T-helper 17 cell (primary cell): ENCODE data around the gene TMEM271. TPM values are rescaled to one million over a fixed set of nuclear protein-coding genes. Genes with fewer than 3 reads are reported as not detected.
A peak's percentile ranks its signal among the peaks of the same experiment; 100 is the strongest.
"Not testable (repeated sequence)": the region's sequence is repeated elsewhere in the genome, so short reads cannot be mapped to it uniquely, and the experiment has no call there.

Experiments
- ATAC-seq: fragments of 150-1000 bp; cut with Tn5 transposase; 2 replicates; pipeline ENCODE4 v1.10.0; 2021; ENCODE audit warnings: mild to moderate bottlenecking, moderate library complexity
- DNase-seq, 3 donors: peaks; one replicate each; pipeline versions ENCODE4 v3.0.0 to v3.0.0-alpha.2; 2020 to 2021
- H3K9me3 ChIP-seq: one replicate; pipeline ENCODE4 v1.7.0; 2013; ENCODE audit warnings: low read length, mild to moderate bottlenecking; ENCODE audit not compliant: control insufficient read depth, poor library complexity, severe bottlenecking
- H3K27ac Mint-ChIP-seq: one replicate; pipeline ENCODE4 v1.8.0; 2022; ENCODE audit warnings: mild to moderate bottlenecking, moderate library complexity, mixed read lengths
- H3K27me3 Mint-ChIP-seq: one replicate; pipeline ENCODE4 v1.8.0; 2022; ENCODE audit warnings: mixed read lengths
- H3K36me3 Mint-ChIP-seq: one replicate; pipeline ENCODE4 v1.8.0; 2022; ENCODE audit warnings: low read depth, mixed read lengths
- H3K4me1 Mint-ChIP-seq: one replicate; pipeline ENCODE4 v1.8.0; 2022; ENCODE audit warnings: mild to moderate bottlenecking, mixed read lengths
- H3K4me3 Mint-ChIP-seq: one replicate; pipeline ENCODE4 v1.8.0; 2022; ENCODE audit warnings: mild to moderate bottlenecking, moderate library complexity, mixed read lengths
- total RNA-seq, 4 donors: library from RNA in 2 of 4; stranded (reverse) in 2 of 4; gene quantifications; one replicate each; pipeline ENCODE4 v1.2.3 and lab custom pipeline; 2022 to 2026

Gene TMEM271
- total RNA-seq, 2 donors from 2014 or later, result not detected

DNA sequence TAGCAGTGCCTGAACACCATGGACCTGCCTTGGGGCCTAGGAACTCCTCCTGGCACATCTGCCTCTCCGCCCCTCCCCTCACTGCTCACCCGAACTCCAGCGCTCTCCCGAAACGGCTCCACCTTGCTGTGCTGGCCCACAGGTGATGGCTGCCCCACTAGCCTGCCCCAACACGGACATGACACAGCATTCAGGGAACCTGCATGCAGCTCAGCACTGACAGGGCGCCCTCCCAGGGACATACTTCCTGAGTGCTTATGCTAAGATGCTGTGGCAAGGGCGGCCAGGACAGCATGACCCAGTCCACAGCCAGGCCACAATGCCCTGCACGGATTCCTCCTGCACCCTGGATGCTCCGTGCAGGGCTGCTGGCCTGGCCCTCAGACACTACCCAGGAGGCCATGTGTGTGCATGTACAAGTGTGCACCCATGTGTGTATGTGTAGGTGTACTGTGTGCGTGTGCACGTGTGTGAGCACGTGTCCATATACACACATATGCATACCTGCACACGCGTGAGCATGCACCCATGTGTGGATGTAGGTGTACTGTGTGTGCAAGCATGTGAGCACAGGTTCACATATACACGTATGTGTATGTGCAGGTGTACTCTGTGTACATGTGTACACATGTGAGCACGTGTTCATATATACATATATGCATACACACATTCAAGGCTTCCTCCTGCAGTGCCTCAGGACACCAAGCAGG, 6.0 kb downstream of the TMEM271 start:
- Mint-ChIP-seq H3K4me1 (no peaks in the 10 kb centered on the region), H3K27ac (no peak overlapping the region), H3K36me3 (no peaks in the 10 kb centered on the region), H3K4me3 (peak overlapping the region; percentile 28), H3K27me3 (peaks cover 49% of the 10 kb centered on the region)
- ATAC-seq (no peak), DNase-seq (no peak)
- H3K9me3 ChIP-seq, result no peaks in the 10 kb centered on the region

DNA sequence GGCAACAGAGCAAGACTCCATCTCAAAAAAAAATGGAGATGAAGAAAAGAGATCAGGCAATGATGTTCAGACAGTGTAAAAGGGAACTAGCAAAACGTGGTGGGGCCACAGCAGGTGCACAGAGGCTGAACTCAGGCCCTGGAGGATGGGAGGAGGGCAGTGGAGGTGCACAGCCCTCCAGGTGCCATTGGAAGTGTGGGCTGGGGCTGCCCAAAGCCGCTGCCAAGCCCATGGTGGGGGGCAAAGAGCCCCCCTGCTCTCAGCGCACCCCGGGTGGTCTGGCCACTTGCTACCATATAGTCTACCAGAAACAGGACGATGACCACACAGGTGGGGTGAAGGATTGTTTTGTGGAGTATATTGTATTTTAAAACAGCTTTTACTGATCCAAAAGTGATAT, 7.1 kb downstream of the TMEM271 start:
- no peaks in the 10 kb centered on the region for H3K36me3 Mint-ChIP-seq

DNA sequence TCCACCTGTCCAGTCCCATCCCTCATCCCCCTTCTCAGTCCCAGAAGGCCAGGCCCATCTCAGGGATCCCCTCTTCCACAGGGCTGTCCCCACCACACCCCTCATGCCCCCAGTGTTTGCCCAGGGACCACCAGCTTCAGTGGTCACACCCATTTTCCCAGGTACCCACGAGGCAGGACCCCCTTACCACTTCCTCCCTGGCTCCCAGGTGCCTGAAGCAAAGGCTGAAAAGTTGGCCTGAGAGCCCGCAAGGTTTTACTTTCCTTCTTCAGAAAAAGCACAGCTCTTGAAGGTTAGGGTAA, 7.8 kb downstream of the TMEM271 start:
- Mint-ChIP-seq H3K4me3 (no peak overlapping the region), H3K27me3 (peaks cover 37% of the 10 kb centered on the region), H3K36me3 (no peaks in the 10 kb centered on the region), H3K4me1 (no peaks in the 10 kb centered on the region), H3K27ac (no peak overlapping the region)
- no peak for ATAC-seq
- H3K9me3 ChIP-seq, result no peaks in the 10 kb centered on the region
- no peak for DNase-seq

More for the DNA sequence above, 7.1 kb downstream of the TMEM271 start:
- ATAC-seq (no peak), DNase-seq (no peak)
- peaks cover 43% of the 10 kb centered on the region for H3K27me3 Mint-ChIP-seq
- no peak overlapping the region for H3K4me3 Mint-ChIP-seq
- no peak overlapping the region for H3K27ac Mint-ChIP-seq
- H3K4me1 Mint-ChIP-seq, result no peaks in the 10 kb centered on the region
- H3K9me3 ChIP-seq, result no peaks in the 10 kb centered on the region

- H3K27ac Mint-ChIP-seq, result no peak overlapping the region
- peaks cover 31% of the 10 kb centered on the region for H3K27me3 Mint-ChIP-seq
- no peaks in the 10 kb centered on the region for H3K9me3 ChIP-seq
- H3K4me1 Mint-ChIP-seq, result no peaks in the 10 kb centered on the region
- ATAC-seq (no peak), DNase-seq (no peak)
- no peak overlapping the region for H3K4me3 Mint-ChIP-seq
- no peaks in the 10 kb centered on the region for H3K36me3 Mint-ChIP-seq
Measured at GRCh38 chr4:567457-568350, 8.4 kb downstream of the TMEM271 start.

GRCh38 chr4:566508-567295, 9.4 kb downstream of the TMEM271 start:
- Mint-ChIP-seq H3K36me3 (no peaks in the 10 kb centered on the region), H3K4me3 (no peak overlapping the region), H3K4me1 (no peaks in the 10 kb centered on the region), H3K27ac (no peak overlapping the region), H3K27me3 (peaks cover 21% of the 10 kb centered on the region)
- ATAC-seq (no peak), DNase-seq (no peak)
- no peaks in the 10 kb centered on the region for H3K9me3 ChIP-seq

GRCh38 chr4:566035-566434, 10.1 kb downstream of the TMEM271 start:
- no peaks in the 10 kb centered on the region for H3K9me3 ChIP-seq
- Mint-ChIP-seq H3K4me3 (no peak overlapping the region), H3K27me3 (peaks cover 19% of the 10 kb centered on the region), H3K36me3 (no peaks in the 10 kb centered on the region), H3K4me1 (no peaks in the 10 kb centered on the region), H3K27ac (no peak overlapping the region)
- ATAC-seq (no peak), DNase-seq (no peak)

DNA sequence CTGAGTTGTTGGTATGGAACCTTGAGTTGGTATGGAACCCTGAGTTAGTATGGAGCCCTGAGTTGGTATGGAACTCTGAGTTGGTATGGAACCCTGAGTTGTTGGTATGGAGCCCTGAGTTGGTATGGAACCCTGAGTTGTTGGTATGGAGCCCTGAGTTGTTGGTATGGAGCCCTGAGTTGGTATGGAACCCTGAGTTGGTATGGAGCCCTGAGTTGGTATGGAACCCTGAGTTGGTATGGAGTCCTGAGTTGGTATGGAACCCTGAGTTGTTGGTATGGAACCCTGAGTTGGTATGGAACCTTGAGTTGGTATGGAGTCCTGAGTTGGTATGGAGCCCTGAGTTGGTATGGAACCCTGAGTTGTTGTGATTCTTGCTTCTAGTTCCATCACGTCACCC, 10.5 kb downstream of the TMEM271 start:
- H3K9me3 ChIP-seq, H3K4me1 Mint-ChIP-seq, H3K4me3 Mint-ChIP-seq, ATAC-seq, H3K36me3 Mint-ChIP-seq, DNase-seq, H3K27ac Mint-ChIP-seq: not testable (repeated sequence)
- H3K27me3 Mint-ChIP-seq, result peaks cover 15% of the 10 kb centered on the region

GRCh38 chr4:562458-562857, 13.6 kb downstream of the TMEM271 start:
- not testable (repeated sequence) for DNase-seq, H3K36me3 Mint-ChIP-seq, ATAC-seq, H3K27ac Mint-ChIP-seq, H3K4me1 Mint-ChIP-seq, H3K9me3 ChIP-seq, H3K4me3 Mint-ChIP-seq, H3K27me3 Mint-ChIP-seq

GRCh38 chr4:561426-561825, 14.7 kb downstream of the TMEM271 start:
- Mint-ChIP-seq H3K36me3 (no peaks in the 10 kb centered on the region), H3K27me3 (no peaks in the 10 kb centered on the region), H3K4me3 (no peak overlapping the region), H3K4me1 (no peaks in the 10 kb centered on the region), H3K27ac (no peak overlapping the region)
- ATAC-seq (no peak), DNase-seq (no peak)
- H3K9me3 ChIP-seq, result no peaks in the 10 kb centered on the region

DNA sequence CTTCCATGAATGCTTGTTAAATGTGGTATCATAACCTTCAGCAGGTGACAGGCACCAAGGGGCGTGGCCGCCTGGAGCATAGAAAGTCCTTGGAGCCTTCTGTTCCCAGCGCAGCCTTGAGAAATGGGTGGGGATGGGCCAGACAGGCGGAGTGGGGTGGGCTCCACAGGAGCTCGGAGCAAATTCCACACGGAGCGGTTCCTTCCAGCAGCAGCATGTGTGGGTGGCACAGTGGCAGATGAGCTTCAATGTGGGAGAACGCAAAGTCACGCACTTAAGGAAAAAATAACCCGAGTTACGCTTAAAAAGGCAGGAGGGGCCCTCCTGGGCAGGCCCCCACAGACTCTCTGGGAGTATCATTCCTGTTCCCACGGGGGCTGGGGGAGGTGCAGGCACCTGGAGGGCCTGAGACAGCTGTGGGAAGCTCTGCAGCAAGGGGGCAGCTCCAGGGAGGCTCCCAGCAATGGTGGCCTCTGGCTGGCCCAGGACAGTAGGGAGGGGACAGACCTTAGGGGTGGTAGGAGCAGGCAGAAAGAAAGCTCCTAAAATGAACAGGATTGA, 15.3 kb downstream of the TMEM271 start:
- H3K4me3 Mint-ChIP-seq, result no peak overlapping the region
- DNase-seq, result no peak
- H3K36me3 Mint-ChIP-seq, result no peaks in the 10 kb centered on the region
- no peaks in the 10 kb centered on the region for H3K27me3 Mint-ChIP-seq
- ATAC-seq, result no peak
- no peak overlapping the region for H3K27ac Mint-ChIP-seq
- no peaks in the 10 kb centered on the region for H3K9me3 ChIP-seq
- H3K4me1 Mint-ChIP-seq, result no peaks in the 10 kb centered on the region

GRCh38 chr4:560061-560460, 16.0 kb downstream of the TMEM271 start:
- no peaks in the 10 kb centered on the region for H3K36me3 Mint-ChIP-seq
- H3K27me3 Mint-ChIP-seq, result no peaks in the 10 kb centered on the region
- H3K4me3 Mint-ChIP-seq, result no peak overlapping the region
- DNase-seq (no peak), ATAC-seq (no peak)
- no peaks in the 10 kb centered on the region for H3K4me1 Mint-ChIP-seq
- H3K9me3 ChIP-seq, result no peaks in the 10 kb centered on the region
- H3K27ac Mint-ChIP-seq, result no peak overlapping the region

- Mint-ChIP-seq H3K4me3 (no peak overlapping the region), H3K27me3 (no peaks in the 10 kb centered on the region), H3K36me3 (no peaks in the 10 kb centered on the region), H3K4me1 (no peaks in the 10 kb centered on the region), H3K27ac (no peak overlapping the region)
- no peak for ATAC-seq
- DNase-seq, result no peak
- no peaks in the 10 kb centered on the region for H3K9me3 ChIP-seq
Measured at GRCh38 chr4:555566-556275, 20.4 kb downstream of the TMEM271 start.
